A673 (cell line): Measurements from ENCODE around the gene IRS2.

Experiments
- CTCF ChIP-seq: fragments of 300-800, 200-600 bp; sonication (generic); conservative IDR thresholded peaks from 2 replicates; pipeline ENCODE4 v1.5.1; 2017; ENCODE audit warnings: low read depth, mild to moderate bottlenecking, antibody characterized with exemption, low read length, moderate library complexity, mixed read lengths
- EZH2 ChIP-seq: fragments of 200-600 bp; sonication (generic); IDR thresholded peaks from 2 replicates; pipeline ENCODE4 v1.6.1; 2017; ENCODE audit warnings: borderline replicate concordance, low read depth, mild to moderate bottlenecking, mixed read lengths, antibody characterized with exemption, low read length; ENCODE audit not compliant: poor library complexity, severe bottlenecking

- no peak for TF ChIP-seq EZH2
- TF ChIP-seq CTCF: no peak
These were observed 74.2 kb downstream of the IRS2 start for GRCh38 chr13:109712124-109712722.
